ENCODE results near the gene PCDHGB3. TPM values are rescaled to one million over a fixed set of nuclear protein-coding genes. Genes with fewer than 3 reads are reported as not detected.

Gene PCDHGB3
- total RNA-seq, 1 experiment from 2014 or later: 1.6 TPM

DNA sequence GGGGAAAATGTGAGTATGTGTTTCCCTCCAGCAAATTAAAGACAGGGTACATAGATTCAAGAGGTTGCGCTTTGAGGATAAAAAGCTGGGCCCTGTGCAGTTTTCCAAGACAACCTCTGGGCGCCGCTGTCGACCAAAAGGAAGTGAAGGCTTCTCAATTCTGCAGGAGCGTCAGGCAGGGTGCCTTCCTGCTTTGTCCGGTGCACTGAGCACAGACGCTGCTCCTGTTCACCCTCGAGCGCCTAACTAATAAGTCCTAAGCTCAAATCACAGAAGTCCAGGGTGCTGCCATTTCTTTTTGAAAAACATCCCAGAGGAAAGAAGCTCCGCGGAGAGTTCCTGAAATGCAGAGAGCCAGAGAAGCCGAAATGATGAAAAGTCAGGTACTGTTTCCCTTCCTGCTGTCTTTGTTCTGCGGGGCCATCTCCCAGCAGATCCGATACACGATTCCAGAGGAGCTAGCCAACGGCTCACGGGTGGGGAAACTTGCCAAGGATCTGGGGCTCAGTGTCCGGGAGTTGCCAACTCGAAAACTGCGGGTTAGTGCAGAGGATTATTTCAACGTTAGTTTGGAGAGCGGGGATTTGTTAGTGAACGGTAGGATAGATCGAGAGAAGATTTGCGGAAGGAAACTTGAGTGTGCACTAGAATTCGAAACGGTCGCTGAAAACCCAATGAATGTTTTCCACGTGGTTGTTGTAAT lies 20.0 kb upstream of the PCDHGB3 start, which contains the start of gene PCDHGB1:
Gene PCDHGB1, plus strand, starts transcription at position 183 of the 703 bp plus-strand sequence. Its CDS starts 162 bp downstream, at position 345.
- Mint-ChIP-seq H3K9me3 (peaks cover 56 to 59% of the 10 kb centered on the region in 2 experiments), H3K36me3 (ENCODE audit: insufficient read depth in 1 of 3, low read depth in 3 of 3) (peaks cover 14 to 60% (median 33%) of the 10 kb centered on the region in 3 experiments)
- no peak within 1 kb of the TSS for H3K9ac ChIP-seq (ENCODE audit: extremely low read depth, insufficient read length, low read length)

More for the DNA sequence above, 20.0 kb upstream of the PCDHGB3 start, which contains the start of gene PCDHGB1:
- H4K8ac ChIP-seq (replicated peaks; ENCODE audit: insufficient read length, low read depth, low read length): no peak within 1 kb of the TSS
- no peak within 1 kb of the TSS for H2BK20ac ChIP-seq (ENCODE audit: low read depth, low read length, poor library complexity, severe bottlenecking)
- no peaks in the 10 kb centered on the region for H3K27me3 ChIP-seq (ENCODE audit: insufficient read depth, low read length)
- H3K4me1 ChIP-seq (ENCODE audit: insufficient read depth, low read length): no peaks in the 10 kb centered on the region
- no peak within 1 kb of the TSS for H3K4ac ChIP-seq (ENCODE audit: low read depth, low read length)
- no peaks in the 10 kb centered on the region for H3K79me1 ChIP-seq (ENCODE audit: insufficient read depth, low read depth, low read length, poor library complexity, severe bottlenecking)
- H3K56ac ChIP-seq (ENCODE audit: insufficient read length, low read depth, low read length): no peak within 1 kb of the TSS
- peaks cover 5% of the 10 kb centered on the region for H3K27me3 Mint-ChIP-seq (ENCODE audit: low read depth)
- no peak within 1 kb of the TSS for H4K91ac ChIP-seq (ENCODE audit: insufficient read length, low read depth, low read length)
- H2BK15ac ChIP-seq (ENCODE audit: low read depth, low read length): no peak within 1 kb of the TSS
- H3K4me1 Mint-ChIP-seq: peaks cover 6% of the 10 kb centered on the region in 2 experiments
- H3K14ac ChIP-seq (ENCODE audit: insufficient read depth, low read length): peak within 1 kb of the TSS; percentile 81; the same call in 1 of the 2 replicates
- H3K79me2 ChIP-seq (ENCODE audit: insufficient read depth, low read length): no peaks in the 10 kb centered on the region
- H3K23me2 ChIP-seq (ENCODE audit: insufficient read length, low read depth, low read length, poor library complexity, severe bottlenecking): peaks cover 4% of the 10 kb centered on the region
- H3K4me3 Mint-ChIP-seq: peak within 1 kb of the TSS in 1 of 2 experiments; percentile 72; a peak in 3 of 5 replicates
- no peak within 1 kb of the TSS for H3K27ac ChIP-seq (ENCODE audit: insufficient read length, low read depth, low read length)
- no peak within 1 kb of the TSS for H2BK5ac ChIP-seq (ENCODE audit: insufficient read length, low read length)
- H4K5ac ChIP-seq (ENCODE audit: insufficient read length, low read depth, low read length): no peak within 1 kb of the TSS
- H2AK5ac ChIP-seq (ENCODE audit: insufficient read length, low read length): no peak within 1 kb of the TSS
- H2AFZ ChIP-seq (ENCODE audit: low read length): peak within 1 kb of the TSS; percentile 92
- H3K23ac ChIP-seq (ENCODE audit: insufficient read length, low read depth, low read length): no peak within 1 kb of the TSS
- DNase-seq: peak; percentile 87
- H3K18ac ChIP-seq (ENCODE audit: insufficient read length, low read depth, low read length): peak within 1 kb of the TSS; percentile 51
- TF ChIP-seq, protein P1, sequence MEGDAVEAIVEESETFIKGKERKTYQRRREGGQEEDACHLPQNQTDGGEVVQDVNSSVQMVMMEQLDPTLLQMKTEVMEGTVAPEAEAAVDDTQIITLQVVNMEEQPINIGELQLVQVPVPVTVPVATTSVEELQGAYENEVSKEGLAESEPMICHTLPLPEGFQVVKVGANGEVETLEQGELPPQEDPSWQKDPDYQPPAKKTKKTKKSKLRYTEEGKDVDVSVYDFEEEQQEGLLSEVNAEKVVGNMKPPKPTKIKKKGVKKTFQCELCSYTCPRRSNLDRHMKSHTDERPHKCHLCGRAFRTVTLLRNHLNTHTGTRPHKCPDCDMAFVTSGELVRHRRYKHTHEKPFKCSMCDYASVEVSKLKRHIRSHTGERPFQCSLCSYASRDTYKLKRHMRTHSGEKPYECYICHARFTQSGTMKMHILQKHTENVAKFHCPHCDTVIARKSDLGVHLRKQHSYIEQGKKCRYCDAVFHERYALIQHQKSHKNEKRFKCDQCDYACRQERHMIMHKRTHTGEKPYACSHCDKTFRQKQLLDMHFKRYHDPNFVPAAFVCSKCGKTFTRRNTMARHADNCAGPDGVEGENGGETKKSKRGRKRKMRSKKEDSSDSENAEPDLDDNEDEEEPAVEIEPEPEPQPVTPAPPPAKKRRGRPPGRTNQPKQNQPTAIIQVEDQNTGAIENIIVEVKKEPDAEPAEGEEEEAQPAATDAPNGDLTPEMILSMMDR (conservative IDR thresholded peaks at IDR 0.05): peak; percentile 83
- H3K27ac Mint-ChIP-seq: peak within 1 kb of the TSS in 2 of 3 experiments; percentile 56 to 57; a peak in 2 of 7 replicates
- no peak within 1 kb of the TSS for H3T11ph ChIP-seq (ENCODE audit: low read length)
- H2BK120ac ChIP-seq (ENCODE audit: low read depth, low read length, poor library complexity, severe bottlenecking): no peak within 1 kb of the TSS
- peaks cover 16% of the 10 kb centered on the region for H3K9me3 ChIP-seq (ENCODE audit: control insufficient read depth, low read depth, low read length)
- H4K20me1 ChIP-seq (ENCODE audit: control insufficient read depth, insufficient read depth, insufficient read length): no peaks in the 10 kb centered on the region
- WGBS (ENCODE audit: extremely low coverage, insufficient read length, low lambda C conversion rate): 100% methylated on average over 6 of the region's 29 CpGs
- peak within 1 kb of the TSS; percentile 32 for H3K4me2 ChIP-seq (ENCODE audit: insufficient read depth, insufficient read length, low read length)
- no peak within 1 kb of the TSS for H2BK12ac ChIP-seq (ENCODE audit: insufficient read length, low read depth, low read length)

Data from H9 (cell line).